Measurements from ENCODE around the gene ADCY3.

DNA sequence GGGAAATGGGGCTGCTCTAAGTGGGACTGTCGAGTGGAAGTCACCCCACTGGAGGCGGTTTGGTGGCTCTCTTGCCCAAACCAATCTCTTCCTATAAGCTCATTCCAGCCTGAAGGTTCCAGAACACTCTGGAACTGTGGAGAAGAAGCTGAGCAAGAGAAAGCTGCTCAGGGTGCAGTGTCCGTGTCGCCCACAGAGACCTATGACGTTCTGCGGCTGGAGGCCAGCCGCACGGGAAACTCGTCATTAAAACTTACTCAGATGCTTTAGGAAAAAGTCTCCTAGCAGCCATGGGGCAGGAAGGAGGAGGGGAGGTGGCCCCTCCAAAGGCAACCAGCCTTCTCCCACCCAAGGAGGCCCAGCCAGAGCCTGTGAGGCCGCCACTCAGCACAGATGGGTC, 41.7 kb downstream of the ADCY3 start:
- TF ChIP-seq CTCF (IDR thresholded peaks at IDR 0.05): no peak
- TF ChIP-seq POLR2A (IDR thresholded peaks at IDR 0.05): no peak
